Thoracic aorta (tissue), 2 donors: ENCODE data around the gene CACNG6. TPM values are rescaled to one million over a fixed set of nuclear protein-coding genes. Genes with fewer than 3 reads are reported as not detected.

ENCODE experiments used
- ATAC-seq: fragments of 150-250 bp; one replicate; pipeline ENCODE4 v1.8.0; 2017; ENCODE audit warnings: low read depth; ENCODE audit not compliant: insufficient number of reproducible peaks, low FRiP score
- DNase-seq: peaks from one replicate; pipeline ENCODE4 v3.0.0-alpha.2; 2020; ENCODE audit warnings: low spot score
- H3K27ac ChIP-seq, 2 donors: fragments of 200-600 bp; sonication (generic); 1 replicate in 1 of 2; 2 replicates in 1 of 2; pipeline ENCODE4 v1.5.1; 2016; ENCODE audit warnings: mild to moderate bottlenecking in 2 of 2, moderate library complexity in 2 of 2
- H3K27me3 ChIP-seq: fragments of 200-600 bp; sonication (generic); replicated peaks from 2 replicates; pipeline ENCODE4 v1.6.0; 2016; ENCODE audit warnings: mild to moderate bottlenecking; ENCODE audit not compliant: insufficient read depth
- H3K36me3 ChIP-seq: fragments of 200-600 bp; sonication (generic); one replicate; pipeline ENCODE4 v1.5.1; 2016
- H3K4me1 ChIP-seq, 2 donors: fragments of 200-600 bp; sonication (generic); 1 replicate in 1 of 2; 2 replicates in 1 of 2; pipeline versions ENCODE4 v1.5.1 to v1.6.0; 2016; ENCODE audit warnings: low read depth in 2 of 2, mild to moderate bottlenecking in 1 of 2; ENCODE audit not compliant: control insufficient read depth in 1 of 2
- H3K4me3 ChIP-seq: fragments of 200-600 bp; sonication (generic); 2 replicates; pipeline ENCODE4 v1.5.1; 2016; ENCODE audit warnings: mild to moderate bottlenecking
- H3K9me3 ChIP-seq: fragments of 200-600 bp; sonication (generic); 2 replicates; pipeline ENCODE4 v1.5.1; 2016
- total RNA-seq, 2 donors: library from RNA; depleted of rRNA; stranded (reverse); fragments of >200 nt; gene quantifications; one replicate each; pipeline versions ENCODE4 v1.1.0 to v1.2.3, GENCODE V29; 2016
- TF ChIP-seq, protein P1 (sequence below): fragments of 200-600 bp; sonication (generic); IDR thresholded peaks from one replicate; pipeline ENCODE4 v1.5.1; 2019; ENCODE audit warnings: antibody characterized with exemption

The CACNG6 gene
- total RNA-seq, 2 donors from 2014 or later = not detected

DNA sequence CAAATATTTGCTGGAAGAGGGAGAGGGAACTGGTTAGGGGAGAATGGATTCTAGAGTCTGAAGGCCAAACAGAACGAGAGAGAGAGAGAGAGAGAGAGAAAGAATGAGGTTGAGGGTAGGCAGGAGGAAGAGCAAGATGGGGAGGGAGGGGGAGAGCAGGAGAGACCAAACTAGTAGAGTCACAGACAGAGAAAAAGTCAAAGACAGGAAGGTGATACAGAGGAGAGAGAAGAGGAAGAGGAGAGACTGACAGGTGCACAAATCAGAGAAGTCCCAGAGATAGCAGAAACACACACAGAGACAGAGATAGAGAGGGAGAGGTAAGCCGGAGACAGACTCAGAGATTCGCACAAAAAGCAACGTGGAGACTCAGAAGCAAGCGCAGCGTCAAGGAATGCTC is 5.6 kb upstream of the CACNG6 start:
- TF ChIP-seq, protein P1, sequence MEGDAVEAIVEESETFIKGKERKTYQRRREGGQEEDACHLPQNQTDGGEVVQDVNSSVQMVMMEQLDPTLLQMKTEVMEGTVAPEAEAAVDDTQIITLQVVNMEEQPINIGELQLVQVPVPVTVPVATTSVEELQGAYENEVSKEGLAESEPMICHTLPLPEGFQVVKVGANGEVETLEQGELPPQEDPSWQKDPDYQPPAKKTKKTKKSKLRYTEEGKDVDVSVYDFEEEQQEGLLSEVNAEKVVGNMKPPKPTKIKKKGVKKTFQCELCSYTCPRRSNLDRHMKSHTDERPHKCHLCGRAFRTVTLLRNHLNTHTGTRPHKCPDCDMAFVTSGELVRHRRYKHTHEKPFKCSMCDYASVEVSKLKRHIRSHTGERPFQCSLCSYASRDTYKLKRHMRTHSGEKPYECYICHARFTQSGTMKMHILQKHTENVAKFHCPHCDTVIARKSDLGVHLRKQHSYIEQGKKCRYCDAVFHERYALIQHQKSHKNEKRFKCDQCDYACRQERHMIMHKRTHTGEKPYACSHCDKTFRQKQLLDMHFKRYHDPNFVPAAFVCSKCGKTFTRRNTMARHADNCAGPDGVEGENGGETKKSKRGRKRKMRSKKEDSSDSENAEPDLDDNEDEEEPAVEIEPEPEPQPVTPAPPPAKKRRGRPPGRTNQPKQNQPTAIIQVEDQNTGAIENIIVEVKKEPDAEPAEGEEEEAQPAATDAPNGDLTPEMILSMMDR = no peak
- Histone ChIP-seq H3K9me3 (no peaks in the 10 kb centered on the region), H3K27ac (no peak overlapping the region), H3K4me1 (no peaks in the 10 kb centered on the region), H3K27me3 (peaks cover 5% of the 10 kb centered on the region), H3K36me3 (no peaks in the 10 kb centered on the region), H3K4me3 (no peak overlapping the region)
- ATAC-seq (no peak), DNase-seq (no peak)

DNA sequence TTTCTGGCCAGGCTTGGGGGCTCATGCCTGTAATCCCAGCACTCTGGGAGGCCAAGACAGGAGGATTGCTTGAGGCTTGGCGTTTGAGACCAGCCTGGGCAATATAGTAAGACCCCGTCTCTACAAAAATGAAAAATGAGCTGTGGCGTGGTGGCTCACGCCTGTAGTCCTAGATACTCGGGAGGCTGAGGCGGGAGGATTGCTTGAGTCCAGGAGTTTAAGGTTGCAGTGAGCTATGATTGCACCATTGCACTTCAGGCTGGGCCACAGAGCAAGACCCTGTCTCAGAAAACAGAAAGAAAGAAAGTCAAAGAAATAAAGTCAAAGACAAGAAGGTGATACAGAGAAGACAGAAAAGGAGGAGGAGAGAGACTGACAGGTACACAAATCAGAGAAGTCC is 2.5 kb upstream of the CACNG6 start:
- Histone ChIP-seq H3K36me3 (no peaks in the 10 kb centered on the region), H3K4me3 (no peak overlapping the region), H3K4me1 (peaks cover 0 to 3% of the 10 kb centered on the region in 2 donors), H3K27me3 (no peaks in the 10 kb centered on the region), H3K27ac (no peak overlapping the region), H3K9me3 (no peaks in the 10 kb centered on the region)
- DNase-seq (no peak), ATAC-seq (no peak)
- TF ChIP-seq, protein P1 = no peak

DNA sequence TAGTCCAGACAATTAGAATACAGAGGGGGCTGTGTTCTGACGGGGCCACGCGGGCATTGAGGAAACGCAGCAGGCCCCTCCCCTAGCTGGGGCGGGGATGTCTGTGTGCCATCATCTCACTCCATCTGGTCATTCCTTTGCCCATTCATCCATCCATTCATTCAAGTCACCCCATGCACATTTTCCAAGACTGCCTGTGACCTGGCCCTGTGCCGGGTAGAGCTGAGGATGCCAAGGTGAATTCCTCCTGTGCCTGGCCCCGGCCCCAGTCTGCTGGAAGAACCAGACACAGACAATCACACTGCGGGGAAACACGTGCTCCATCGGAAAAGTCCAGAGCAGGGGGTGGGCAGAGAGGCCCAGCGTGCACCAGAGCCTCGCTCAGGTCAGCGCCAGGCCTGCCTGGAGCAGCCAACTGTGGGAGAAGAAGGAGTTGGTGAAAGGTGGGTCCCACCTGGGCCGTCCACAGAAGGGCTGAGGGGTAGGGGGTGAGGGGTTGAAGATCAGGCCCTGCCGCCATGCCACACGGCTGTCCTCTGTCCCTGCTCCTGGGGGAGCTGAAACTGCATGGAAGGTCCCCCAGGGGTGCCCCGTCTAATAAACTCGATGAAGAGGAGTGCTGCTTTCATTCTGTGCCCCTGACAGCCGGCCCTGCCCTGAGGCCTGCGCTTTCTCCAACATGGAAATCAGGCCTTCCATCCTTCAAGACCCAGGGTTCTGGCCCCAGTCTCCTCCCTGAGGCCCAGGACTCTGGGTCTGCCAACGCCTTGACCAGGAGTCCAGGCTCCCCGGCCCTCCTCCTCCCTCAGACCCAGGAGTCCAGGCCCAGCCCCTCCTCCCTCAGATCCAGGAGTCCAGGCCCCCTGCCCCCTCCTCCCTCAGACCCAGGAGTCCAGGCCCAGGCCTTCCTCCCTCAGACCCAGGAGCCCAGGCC is 1.6 kb upstream of the CACNG6 start:
- Histone ChIP-seq H3K27ac (no peak overlapping the region), H3K27me3 (no peaks in the 10 kb centered on the region)

DNA sequence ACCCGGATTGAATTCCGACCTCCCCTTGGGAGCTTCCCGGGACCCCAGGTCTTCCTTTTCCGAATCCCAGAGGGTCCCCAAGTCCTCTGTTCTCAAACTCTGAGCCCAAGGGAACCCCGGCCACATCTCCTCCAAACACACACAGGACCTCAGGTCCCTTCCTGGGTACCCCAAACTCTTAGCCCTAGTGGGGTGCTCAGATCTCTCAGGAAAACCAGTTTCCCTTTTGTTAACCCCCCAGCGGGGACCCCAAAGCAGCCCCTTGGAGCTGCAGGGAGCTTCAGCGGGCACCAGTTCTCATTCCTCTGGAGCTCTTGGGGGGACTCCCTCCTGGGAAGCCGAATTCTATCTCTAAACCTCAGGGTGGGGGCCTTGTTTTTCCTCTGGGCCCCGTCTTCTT is 774 bp downstream of the CACNG6 start:
- no peak overlapping the region for H3K4me3 ChIP-seq
- H3K27me3 ChIP-seq = no peaks in the 10 kb centered on the region
- no peak overlapping the region for H3K27ac ChIP-seq
- no peaks in the 10 kb centered on the region for H3K9me3 ChIP-seq
- ATAC-seq (no peak), DNase-seq (no peak)
- H3K4me1 ChIP-seq = peaks cover 0 to 3% of the 10 kb centered on the region in 2 donors
- no peaks in the 10 kb centered on the region for H3K36me3 ChIP-seq
- TF ChIP-seq, protein P1 = no peak

More for the DNA sequence above, 1.6 kb upstream of the CACNG6 start:
- TF ChIP-seq, protein P1 = no peak
- Histone ChIP-seq H3K36me3 (no peaks in the 10 kb centered on the region), H3K4me1 (peaks cover 0 to 3% of the 10 kb centered on the region in 2 donors), H3K4me3 (no peak overlapping the region), H3K9me3 (no peaks in the 10 kb centered on the region)
- ATAC-seq = no peak
- DNase-seq = no peak

DNA sequence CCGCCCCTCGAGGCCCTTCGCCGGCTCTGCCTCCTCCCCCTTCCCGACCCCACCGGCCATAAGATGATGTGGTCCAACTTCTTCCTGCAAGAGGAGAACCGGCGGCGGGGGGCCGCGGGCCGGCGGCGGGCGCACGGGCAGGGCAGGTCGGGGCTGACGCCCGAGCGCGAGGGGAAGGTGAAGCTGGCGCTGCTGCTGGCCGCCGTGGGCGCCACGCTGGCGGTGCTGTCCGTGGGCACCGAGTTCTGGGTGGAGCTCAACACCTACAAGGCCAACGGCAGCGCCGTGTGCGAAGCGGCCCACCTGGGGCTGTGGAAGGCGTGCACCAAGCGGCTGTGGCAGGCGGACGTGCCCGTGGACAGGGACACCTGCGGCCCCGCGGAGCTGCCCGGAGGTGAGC is 1.4 kb downstream of the CACNG6 start:
- TF ChIP-seq, protein P1 = no peak
- DNase-seq = no peak
- H3K9me3 ChIP-seq = no peaks in the 10 kb centered on the region
- no peak overlapping the region for H3K4me3 ChIP-seq
- H3K27ac ChIP-seq = no peak overlapping the region
- H3K4me1 ChIP-seq = peaks cover 0 to 3% of the 10 kb centered on the region in 2 donors
- ATAC-seq = no peak
- H3K36me3 ChIP-seq = no peaks in the 10 kb centered on the region
- no peaks in the 10 kb centered on the region for H3K27me3 ChIP-seq
